GM19328 (cell line): Measurements from ENCODE around the gene TMPRSS2.

Experiments
- ATAC-seq: cut with Tn5 transposase; IDR thresholded peaks from one replicate; pipeline ENCODE4 v1.9.1; 2021; ENCODE audit warnings: mild to moderate bottlenecking, moderate library complexity; ENCODE audit not compliant: unreplicated experiment

TMPRSS2 gene

DNA sequence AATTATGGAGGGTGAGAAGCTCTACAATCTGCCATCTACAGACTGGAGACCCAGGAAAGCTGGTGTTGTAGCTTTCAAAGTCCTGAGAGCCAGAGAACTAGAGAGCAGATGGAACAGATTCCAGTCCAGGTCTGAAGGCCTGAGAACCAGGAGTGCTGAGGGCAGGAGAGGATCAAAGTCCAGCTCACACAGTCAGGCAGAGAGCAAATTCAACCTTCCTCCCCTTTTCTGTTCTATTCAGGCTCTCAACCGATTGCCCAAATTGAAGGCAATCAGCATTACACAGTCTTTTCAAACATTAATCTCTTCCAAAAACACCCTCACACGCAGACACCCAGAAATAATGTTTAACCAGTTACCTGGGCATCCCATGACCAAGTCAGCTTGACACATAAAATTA lies 2.5 kb upstream of the TMPRSS2 start:
- no peak for ATAC-seq

DNA sequence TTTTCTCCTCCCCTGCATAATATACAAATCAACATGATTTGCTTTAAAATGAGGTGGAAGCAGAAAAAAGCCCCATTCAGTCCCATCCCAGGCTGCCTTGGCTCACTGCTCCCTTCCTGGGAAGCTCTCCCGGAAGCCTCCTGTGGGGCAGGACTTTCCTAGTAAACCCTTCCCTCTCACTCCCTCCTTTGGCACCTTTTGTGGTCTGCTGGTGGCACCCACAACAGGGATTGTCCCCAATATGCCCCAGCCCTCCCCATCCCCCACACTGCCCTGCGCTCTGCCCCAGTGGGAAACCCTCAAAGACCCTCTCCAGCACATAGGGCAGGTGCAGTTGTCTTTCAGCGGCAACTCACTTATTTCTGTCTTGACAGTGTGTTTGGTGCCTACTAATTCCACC lies 1.8 kb upstream of the TMPRSS2 start:
- no peak for ATAC-seq

DNA sequence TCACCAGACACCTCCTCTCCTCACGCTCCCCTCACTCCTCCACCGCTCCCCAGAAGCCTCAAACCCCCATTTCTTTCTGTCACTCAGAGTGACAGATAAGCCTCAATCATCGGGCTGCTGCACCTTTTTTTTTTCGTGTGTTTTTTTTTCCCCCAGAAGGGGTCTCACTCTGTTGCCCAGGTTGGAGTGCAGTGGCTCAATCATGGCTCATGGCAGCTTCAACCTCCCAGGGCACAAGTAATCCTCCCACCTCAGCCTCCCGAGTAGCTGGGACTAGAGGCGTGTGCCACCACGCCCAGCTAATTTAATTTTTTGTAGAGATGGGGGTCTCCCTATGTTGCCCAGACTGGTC lies 1.2 kb upstream of the TMPRSS2 start:
- ATAC-seq = no peak

GRCh38 chr21:41508415-41509144 lies 622 bp upstream of the TMPRSS2 start:
- no peak for ATAC-seq

DNA sequence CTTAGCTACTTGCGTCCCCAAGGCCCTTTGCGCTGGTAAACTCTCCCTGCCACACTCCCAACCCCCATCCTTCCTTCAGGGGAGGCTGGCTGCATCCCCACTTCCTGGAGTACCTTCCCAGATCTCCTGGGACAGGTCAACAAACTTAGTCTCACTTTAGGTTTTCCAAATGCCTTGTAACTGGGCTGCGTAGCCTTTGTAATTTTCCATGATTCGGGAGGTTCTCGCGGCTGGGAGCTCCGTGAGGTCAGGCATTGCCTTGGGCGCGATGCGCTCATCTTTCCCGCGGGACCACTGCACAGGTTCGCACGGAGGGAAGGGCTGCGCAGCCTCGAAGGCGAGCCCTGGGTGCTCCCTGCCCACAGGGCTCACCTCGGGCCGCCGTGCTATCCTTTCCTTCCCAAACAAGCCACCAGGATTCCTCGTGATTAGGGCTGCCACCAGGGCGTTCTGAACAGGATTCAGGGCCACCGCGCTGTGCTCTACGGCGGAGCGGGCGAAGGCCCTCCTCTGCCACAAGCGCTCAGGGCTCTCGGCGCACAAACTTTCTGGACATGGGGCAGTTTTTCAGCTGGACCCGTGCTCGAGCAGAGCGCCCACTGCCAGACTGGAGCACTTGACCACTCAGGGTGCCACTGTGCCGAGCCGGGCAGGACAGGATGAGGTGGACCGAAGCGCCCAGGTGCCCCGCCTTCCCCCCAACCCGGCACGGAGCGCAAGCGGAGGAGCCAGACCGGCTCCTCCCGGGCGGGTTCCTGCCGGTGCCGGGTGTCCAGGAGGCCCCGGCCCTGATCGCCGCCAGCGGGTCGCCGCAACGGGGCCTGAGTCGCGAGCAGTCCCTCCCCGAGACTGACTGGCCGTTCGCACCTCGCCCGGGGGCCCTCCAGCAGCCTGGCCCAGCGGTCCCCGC lies 1.1 kb downstream of the TMPRSS2 start:
- no peak for ATAC-seq

GRCh38 chr21:41506005-41506594 lies 1.9 kb downstream of the TMPRSS2 start:
- no peak for ATAC-seq

DNA sequence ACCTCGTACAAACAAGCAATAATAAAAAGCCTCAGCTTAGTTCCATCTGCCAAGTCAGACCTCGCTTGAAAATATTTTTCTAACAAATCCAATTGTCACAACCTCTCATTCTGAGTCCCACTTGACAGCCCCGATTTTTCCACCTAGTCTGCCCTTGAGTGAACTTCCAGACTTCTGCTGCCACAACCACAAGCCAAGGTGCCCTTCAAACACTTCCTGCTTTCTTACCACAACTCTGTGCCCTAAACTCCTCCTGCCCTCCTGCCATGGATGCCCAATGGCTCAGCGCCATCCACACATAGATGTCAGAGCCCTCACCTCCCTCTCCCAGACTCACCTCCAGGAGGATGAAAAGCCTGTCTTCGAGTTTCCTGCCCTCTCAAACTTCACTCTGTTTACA lies 3.9 kb downstream of the TMPRSS2 start:
- no peak for ATAC-seq

GRCh38 chr21:41503331-41503730 lies 4.6 kb downstream of the TMPRSS2 start:
- no peak for ATAC-seq

DNA sequence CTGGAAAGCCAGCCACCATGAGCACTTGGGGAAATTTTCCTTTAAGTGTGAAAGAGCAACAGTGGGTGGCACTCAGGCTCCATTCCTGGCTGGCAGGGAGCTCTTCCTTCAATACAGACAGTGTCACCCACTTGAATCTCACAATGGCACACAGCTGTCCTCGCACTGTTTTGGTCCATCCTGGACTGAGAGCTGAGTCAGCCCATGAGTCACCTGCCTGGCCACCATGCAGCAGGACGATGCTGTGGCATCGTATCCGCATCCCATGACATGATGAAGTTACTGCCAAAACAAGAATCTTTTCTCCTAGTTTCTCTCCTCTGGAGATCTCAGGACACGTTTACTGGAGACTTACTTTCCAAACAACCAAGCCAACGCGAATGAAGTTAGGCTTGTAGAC lies 6.0 kb downstream of the TMPRSS2 start:
- ATAC-seq = no peak

DNA sequence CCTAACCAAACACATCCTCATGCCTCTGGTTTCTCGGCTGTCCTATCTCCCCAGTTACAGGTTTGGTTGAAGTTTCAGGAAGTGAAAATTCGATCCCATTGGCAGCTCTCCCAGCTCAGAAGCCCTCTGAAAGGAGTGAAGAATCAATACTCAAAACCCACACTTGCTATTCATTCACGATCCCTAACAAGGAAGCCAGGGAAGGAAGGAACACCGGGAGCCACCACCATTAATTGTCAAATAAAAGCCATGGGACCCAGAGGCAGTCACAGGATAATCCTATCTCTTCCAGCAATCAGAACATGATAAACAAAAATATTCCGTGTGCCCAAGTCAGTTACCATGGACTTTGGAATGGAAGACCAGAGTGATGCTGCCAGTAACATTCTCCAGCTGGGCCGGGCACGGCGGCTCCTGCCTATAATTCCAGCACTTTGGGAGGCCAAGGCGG lies 7.0 kb downstream of the TMPRSS2 start:
- no peak for ATAC-seq

- no peak for ATAC-seq
Observed at GRCh38 chr21:41500363-41500762, 7.6 kb downstream of the TMPRSS2 start.

- ATAC-seq = no peak
Observed at GRCh38 chr21:41499920-41500319, 8.0 kb downstream of the TMPRSS2 start.

GRCh38 chr21:41497788-41498187 lies 10.2 kb downstream of the TMPRSS2 start:
- no peak for ATAC-seq

GRCh38 chr21:41497008-41497407 lies 10.9 kb downstream of the TMPRSS2 start:
- ATAC-seq = no peak

DNA sequence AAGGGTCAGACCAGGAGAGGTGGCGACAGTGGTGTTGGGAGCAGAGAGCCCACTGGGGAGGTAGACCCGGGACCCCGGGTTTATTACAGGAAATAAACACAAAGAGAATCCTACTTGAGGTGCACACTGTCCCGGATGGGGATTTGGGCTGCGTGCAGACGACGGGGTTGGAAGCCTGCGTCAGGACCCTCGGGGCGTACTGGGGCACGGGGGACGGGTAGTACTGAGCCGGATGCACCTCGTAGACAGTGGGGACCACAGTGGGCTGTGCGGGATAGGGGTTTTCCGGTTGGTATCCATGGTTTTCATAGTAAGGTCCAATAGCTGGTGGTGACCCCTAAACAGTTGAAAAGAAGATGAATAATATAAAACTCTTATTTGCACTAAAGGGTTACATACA lies 13.7 kb downstream of the TMPRSS2 start:
- no peak for ATAC-seq

DNA sequence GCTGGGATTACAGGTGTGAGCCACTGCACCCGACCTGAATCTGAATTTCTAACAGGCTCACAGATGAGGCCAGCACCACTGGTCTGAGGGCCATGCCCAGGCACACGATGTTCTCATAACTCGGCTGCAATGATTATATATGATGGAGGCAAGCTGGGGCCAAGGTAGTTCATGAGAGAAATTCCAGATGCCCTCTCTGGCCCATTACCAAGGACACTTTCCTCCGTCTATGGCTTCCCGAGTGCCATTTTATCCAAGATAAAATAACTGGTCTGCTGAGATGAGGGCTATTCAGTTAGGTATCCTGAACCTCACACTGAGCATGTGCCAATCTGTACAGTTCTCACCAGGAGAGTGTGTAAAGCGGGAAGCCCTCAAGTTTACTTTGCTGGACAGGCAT lies 16.5 kb downstream of the TMPRSS2 start:
- ATAC-seq = no peak

DNA sequence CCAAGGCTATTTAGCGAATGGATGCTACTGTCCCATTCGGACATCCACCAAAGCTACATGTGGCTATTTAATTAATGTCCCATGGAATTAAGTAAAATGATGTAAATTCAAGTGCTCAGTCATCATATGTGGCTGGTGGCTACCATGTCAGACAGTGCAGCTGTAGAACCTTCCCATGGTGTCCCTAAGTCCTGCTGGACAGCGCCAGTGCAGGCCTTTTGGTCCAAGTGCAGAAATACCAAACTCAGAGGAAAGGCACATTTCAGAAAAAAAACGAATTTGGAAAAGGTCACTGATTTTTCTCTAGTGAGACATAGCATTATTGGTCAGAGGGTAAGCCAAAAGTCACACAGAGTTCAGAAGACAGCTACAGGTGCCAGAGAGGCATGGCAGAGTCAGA lies 17.6 kb downstream of the TMPRSS2 start:
- no peak for ATAC-seq

- ATAC-seq = no peak
Observed at GRCh38 chr21:41489329-41489728, 18.6 kb downstream of the TMPRSS2 start.

GRCh38 chr21:41488080-41488479 lies 19.9 kb downstream of the TMPRSS2 start:
- ATAC-seq = no peak

DNA sequence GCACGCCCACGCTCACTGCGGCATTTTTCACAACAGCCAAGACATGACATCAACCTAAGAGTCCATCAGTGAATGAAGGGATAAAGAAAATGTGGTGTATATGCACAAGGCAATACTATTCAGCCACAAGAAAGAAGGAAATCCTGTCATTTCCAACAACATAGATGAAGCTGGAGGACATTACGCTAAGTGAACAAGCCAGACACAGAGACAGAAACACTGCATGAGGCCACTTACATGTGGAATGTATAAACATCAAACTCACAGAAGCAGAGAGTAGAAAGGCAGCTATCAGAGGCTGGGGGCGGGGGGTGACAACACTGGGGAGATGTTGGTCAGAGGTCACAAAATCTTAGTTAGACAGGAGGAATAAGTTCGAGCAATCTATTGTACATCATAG lies 20.9 kb downstream of the TMPRSS2 start:
- ATAC-seq = no peak

- no peak for ATAC-seq
Observed at GRCh38 chr21:41483973-41484372, 24.0 kb downstream of the TMPRSS2 start.

- ATAC-seq = no peak
Observed at GRCh38 chr21:41483415-41483814, 24.5 kb downstream of the TMPRSS2 start.
